ENCODE measurements around the gene SMC1B.

- TF ChIP-seq CTCF (IDR thresholded peaks at IDR 0.05; ENCODE audit: low read depth, low read length, missing input control) (no peak), ZBTB33 (IDR thresholded peaks at IDR 0.05) (no peak), REST (IDR thresholded peaks at IDR 0.05) (no peak), GABPA (IDR thresholded peaks at IDR 0.05 in 1 of 2, conservative IDR thresholded peaks at IDR 0.05 in 1 of 2) (no peak), SP1 (IDR thresholded peaks at IDR 0.05) (no peak), YY1 (IDR thresholded peaks at IDR 0.05) (no peak), MAX (IDR thresholded peaks at IDR 0.05) (no peak), TAF1 (conservative IDR thresholded peaks at IDR 0.05) (no peak), RAD21 (IDR thresholded peaks at IDR 0.05) (no peak)
These were observed 48.7 kb upstream of the SMC1B start for GRCh38 chr22:45462034-45462655.
